GM18907 (cell line): ENCODE results near the gene CASP8.

ENCODE experiments used
- ATAC-seq: cut with Tn5 transposase; IDR thresholded peaks from one replicate; pipeline ENCODE4 v1.9.1; 2021; ENCODE audit warnings: mild to moderate bottlenecking, moderate library complexity; ENCODE audit not compliant: unreplicated experiment

The CASP8 gene

GRCh38 chr2:201260302-201260800 is at the start of gene CASP8:
CASP8 (plus strand) TSS chr2:201260536; CDS start chr2:201266487, 5,951 bp downstream.
- peak; percentile 29 for ATAC-seq

GRCh38 chr2:201215963-201216362 is 44.4 kb upstream of the CASP8 start:
- ATAC-seq, result no peak

GRCh38 chr2:201216918-201217317 is 43.4 kb upstream of the CASP8 start:
- ATAC-seq, result no peak

- ATAC-seq, result no peak
Measured at GRCh38 chr2:201218780-201219179, 41.6 kb upstream of the CASP8 start.

GRCh38 chr2:201219328-201220096 is 40.8 kb upstream of the CASP8 start:
- no peak for ATAC-seq

GRCh38 chr2:201220102-201220570 is 40.2 kb upstream of the CASP8 start:
- ATAC-seq, result no peak

GRCh38 chr2:201223089-201224073 is 37.0 kb upstream of the CASP8 start:
- peak; percentile 84 for ATAC-seq

GRCh38 chr2:201228271-201228911 is 31.9 kb upstream of the CASP8 start:
- no peak for ATAC-seq

GRCh38 chr2:201228912-201229290 is 31.4 kb upstream of the CASP8 start:
- ATAC-seq, result no peak

GRCh38 chr2:201231781-201232466 is 28.4 kb upstream of the CASP8 start:
- peak; percentile 49 for ATAC-seq

GRCh38 chr2:201232467-201232815 is 27.9 kb upstream of the CASP8 start:
- ATAC-seq, result no peak

- peak; percentile 89 for ATAC-seq
Measured at GRCh38 chr2:201233192-201233811, 27.0 kb upstream of the CASP8 start.

- peak; percentile 30 for ATAC-seq
Measured at GRCh38 chr2:201233812-201234662, 26.3 kb upstream of the CASP8 start.

- ATAC-seq, result no peak
Measured at GRCh38 chr2:201234663-201235135, 25.6 kb upstream of the CASP8 start.

- no peak for ATAC-seq
Measured at GRCh38 chr2:201235860-201236811, 24.2 kb upstream of the CASP8 start.

GRCh38 chr2:201237486-201238123 is 22.7 kb upstream of the CASP8 start:
- no peak for ATAC-seq
